ENCODE measurements around the gene MTA3.

Gene MTA3

GRCh38 chr2:42588121-42588520 lies 19.7 kb downstream of the MTA3 start:
- peaks cover 46% of the 10 kb centered on the region for H3K79me2 ChIP-seq (ENCODE audit: control insufficient read depth, low read length)
- no peak for TF ChIP-seq EZH2phosphoT487 (IDR thresholded peaks at IDR 0.05; ENCODE audit: borderline replicate concordance, low read length)
- TF ChIP-seq CTCF (IDR thresholded peaks at IDR 0.05; ENCODE audit: low read depth, low read length, poor library complexity, severe bottlenecking): no peak

GRCh38 chr2:42590176-42590575 lies 21.7 kb downstream of the MTA3 start:
- peaks cover 40% of the 10 kb centered on the region for H3K79me2 ChIP-seq (ENCODE audit: control insufficient read depth, low read length)
- no peaks in the 10 kb centered on the region for H3K27me3 ChIP-seq (ENCODE audit: control insufficient read depth, low read length)
- no peaks in the 10 kb centered on the region for H3K4me1 ChIP-seq (ENCODE audit: control insufficient read depth, low read length)
- H3F3A ChIP-seq (ENCODE audit: control insufficient read depth, insufficient read depth): no peaks in the 10 kb centered on the region
- H3K4me2 ChIP-seq (ENCODE audit: low read length): no peak overlapping the region
- H3K27ac ChIP-seq (ENCODE audit: low read depth, low read length): no peak overlapping the region
- H3K36me3 ChIP-seq (ENCODE audit: control insufficient read depth, low read length): peaks cover 30% of the 10 kb centered on the region
- H4K20me1 ChIP-seq (ENCODE audit: control insufficient read depth, insufficient read depth, low read depth, low read length): no peaks in the 10 kb centered on the region; the same call in 1 of the 2 replicates
- TF ChIP-seq EZH2phosphoT487 (IDR thresholded peaks at IDR 0.05; ENCODE audit: borderline replicate concordance, low read length) (no peak), CTCF (IDR thresholded peaks at IDR 0.05; ENCODE audit: low read depth, low read length, poor library complexity, severe bottlenecking) (no peak)
- no peaks in the 10 kb centered on the region for H3K9me3 ChIP-seq (ENCODE audit: control insufficient read depth, insufficient read depth, low read length)
- H3K9me2 ChIP-seq (replicated peaks; ENCODE audit: control insufficient read depth, low read length): no peaks in the 10 kb centered on the region
- H3K4me3 ChIP-seq (ENCODE audit: low read length): no peak overlapping the region

More at GRCh38 chr2:42588121-42588520, 19.7 kb downstream of the MTA3 start:
- Histone ChIP-seq H3K4me1 (ENCODE audit: control insufficient read depth, low read length) (no peaks in the 10 kb centered on the region), H3K4me3 (ENCODE audit: low read length) (no peak overlapping the region), H3K9me2 (replicated peaks; ENCODE audit: control insufficient read depth, low read length) (no peaks in the 10 kb centered on the region), H3K9me3 (ENCODE audit: control insufficient read depth, insufficient read depth, low read length) (no peaks in the 10 kb centered on the region), H3F3A (ENCODE audit: control insufficient read depth, insufficient read depth) (no peaks in the 10 kb centered on the region), H3K36me3 (ENCODE audit: control insufficient read depth, low read length) (peaks cover 44% of the 10 kb centered on the region), H3K27ac (ENCODE audit: low read depth, low read length) (no peak overlapping the region), H4K20me1 (ENCODE audit: control insufficient read depth, insufficient read depth, low read depth, low read length) (no peaks in the 10 kb centered on the region; the same call in 1 of the 2 replicates), H3K27me3 (ENCODE audit: control insufficient read depth, low read length) (no peaks in the 10 kb centered on the region), H3K4me2 (ENCODE audit: low read length) (no peak overlapping the region)

GRCh38 chr2:42593282-42593681 lies 24.9 kb downstream of the MTA3 start:
- Histone ChIP-seq H3K79me2 (ENCODE audit: control insufficient read depth, low read length) (peaks cover 50% of the 10 kb centered on the region), H3K4me2 (ENCODE audit: low read length) (no peak overlapping the region), H3K4me3 (ENCODE audit: low read length) (no peak overlapping the region)

More at GRCh38 chr2:42593282-42593681, 24.9 kb downstream of the MTA3 start:
- Histone ChIP-seq H3K27me3 (ENCODE audit: control insufficient read depth, low read length) (no peaks in the 10 kb centered on the region), H3K4me1 (ENCODE audit: control insufficient read depth, low read length) (peaks cover 1% of the 10 kb centered on the region), H3K9me3 (ENCODE audit: control insufficient read depth, insufficient read depth, low read length) (no peaks in the 10 kb centered on the region), H3K36me3 (ENCODE audit: control insufficient read depth, low read length) (peaks cover 15% of the 10 kb centered on the region), H4K20me1 (ENCODE audit: control insufficient read depth, insufficient read depth, low read depth, low read length) (no peaks in the 10 kb centered on the region; the same call in 1 of the 2 replicates), H3K27ac (ENCODE audit: low read depth, low read length) (no peak overlapping the region), H3K9me2 (replicated peaks; ENCODE audit: control insufficient read depth, low read length) (no peaks in the 10 kb centered on the region), H3F3A (ENCODE audit: control insufficient read depth, insufficient read depth) (0 out of 2 replicates have a peak, but pooled peaks cover 1% of the 10 kb centered on the region)
- no peak for TF ChIP-seq EZH2phosphoT487 (IDR thresholded peaks at IDR 0.05; ENCODE audit: borderline replicate concordance, low read length)
- no peak for TF ChIP-seq CTCF (IDR thresholded peaks at IDR 0.05; ENCODE audit: low read depth, low read length, poor library complexity, severe bottlenecking)

Measured in DOHH2 (cell line).